HG03175 (cell line): ENCODE measurements around the gene MGAT4C.
"Not testable (repeated sequence)": the region's sequence is repeated elsewhere in the genome, so short reads cannot be mapped to it uniquely, and the experiment has no call there.

Experiments
- ATAC-seq: cut with Tn5 transposase; IDR thresholded peaks from one replicate; pipeline ENCODE4 v1.9.1; 2021; ENCODE audit warnings: mild to moderate bottlenecking, moderate library complexity; ENCODE audit not compliant: unreplicated experiment

The MGAT4C gene

GRCh38 chr12:86138770-86139169, 117.4 kb downstream of the MGAT4C start:
- ATAC-seq, result no peak

- no peak for ATAC-seq
Observed at GRCh38 chr12:86137936-86138335, 118.3 kb downstream of the MGAT4C start.

GRCh38 chr12:86134561-86134960, 121.6 kb downstream of the MGAT4C start:
- no peak for ATAC-seq

- ATAC-seq, result not testable (repeated sequence)
Observed at GRCh38 chr12:86126900-86127299, 129.3 kb downstream of the MGAT4C start.

DNA sequence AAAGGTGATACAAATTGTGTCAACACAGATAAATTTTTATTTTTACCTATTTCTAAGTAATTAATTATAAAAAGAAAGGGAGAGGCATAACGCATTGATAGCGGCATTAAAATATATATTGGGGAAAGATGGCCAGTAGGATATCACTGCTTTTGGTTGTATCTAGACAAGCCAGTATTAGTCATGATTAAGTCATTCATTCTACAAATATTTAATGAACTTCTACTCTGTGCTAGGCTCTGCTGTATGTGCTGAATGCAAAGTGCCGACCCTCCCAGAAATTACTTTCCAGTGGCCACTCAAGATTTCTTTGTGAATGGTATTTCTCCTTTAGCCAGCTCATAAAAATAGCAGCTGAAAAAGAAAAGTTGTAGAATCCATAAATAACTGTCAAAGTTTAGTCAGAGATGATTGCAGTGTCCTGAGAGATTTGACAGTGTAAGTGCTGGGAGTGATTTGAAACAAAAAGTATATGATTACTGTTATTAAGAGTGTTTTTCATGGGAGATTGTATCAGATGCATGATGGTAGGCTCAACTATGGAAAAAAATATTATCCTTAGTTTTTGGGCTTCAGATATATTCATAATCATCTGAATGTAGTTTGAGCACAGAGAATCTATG, 133.2 kb downstream of the MGAT4C start:
- ATAC-seq, result no peak

GRCh38 chr12:86118161-86118560, 138.0 kb downstream of the MGAT4C start:
- no peak for ATAC-seq

DNA sequence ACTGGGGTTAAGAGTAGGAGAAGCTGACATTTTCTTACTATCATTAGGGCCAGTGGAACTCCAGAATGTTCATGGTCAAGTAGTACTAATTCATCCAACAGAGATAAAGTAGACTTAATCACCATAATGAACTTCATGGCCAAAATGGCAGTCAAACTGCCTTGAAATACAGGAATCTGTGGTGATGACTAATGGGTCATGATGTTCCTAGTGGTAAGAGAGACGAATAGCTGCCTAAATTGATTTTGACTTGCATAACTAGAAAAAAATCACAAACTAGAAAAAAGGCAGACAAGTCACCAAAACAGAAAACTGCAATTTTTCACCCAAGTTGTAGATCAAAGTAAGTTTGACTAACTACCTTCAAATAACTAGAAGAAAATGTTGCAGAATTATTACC, 138.5 kb downstream of the MGAT4C start:
- ATAC-seq, result no peak

DNA sequence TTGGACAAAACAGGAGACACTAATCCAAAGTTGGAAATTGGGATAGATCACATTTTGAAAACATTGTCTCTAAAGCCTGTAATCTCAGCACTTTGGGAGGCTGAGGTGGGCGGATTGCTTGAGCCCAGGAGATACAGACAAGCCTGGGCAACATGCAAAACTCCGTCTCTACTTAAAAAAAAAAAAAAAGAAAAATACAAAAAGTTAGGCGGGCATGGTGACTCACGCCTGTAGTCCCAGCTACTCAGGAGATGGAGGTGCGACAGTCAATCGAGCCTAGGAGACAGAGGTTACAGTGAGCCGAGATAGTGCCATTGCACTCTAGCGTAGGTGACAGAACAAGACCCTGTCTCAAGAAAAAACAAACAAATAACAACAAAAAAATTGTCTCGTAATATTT, 152.1 kb downstream of the MGAT4C start:
- no peak for ATAC-seq

DNA sequence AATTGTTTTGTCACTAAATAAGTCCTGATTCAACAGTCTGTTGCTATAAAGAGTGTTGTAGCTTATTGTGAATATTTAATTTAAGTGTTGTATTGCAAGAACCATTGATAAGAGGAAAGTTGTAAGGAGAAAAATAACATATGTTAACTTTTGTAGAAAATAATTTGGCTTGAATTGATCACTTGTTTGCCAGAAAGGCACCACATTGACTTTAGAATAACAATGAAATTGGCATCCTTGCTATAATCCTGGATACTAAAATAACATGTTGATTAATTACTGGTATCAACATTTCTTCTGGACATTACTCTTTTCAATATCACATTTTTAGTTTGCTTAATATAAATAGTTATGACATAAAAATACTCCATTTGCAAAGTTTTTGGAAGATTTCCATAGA, 159.0 kb downstream of the MGAT4C start:
- ATAC-seq, result no peak

GRCh38 chr12:86091681-86092080, 164.5 kb downstream of the MGAT4C start:
- no peak for ATAC-seq

- ATAC-seq, result no peak
Observed at GRCh38 chr12:86081843-86082242, 174.3 kb downstream of the MGAT4C start.

DNA sequence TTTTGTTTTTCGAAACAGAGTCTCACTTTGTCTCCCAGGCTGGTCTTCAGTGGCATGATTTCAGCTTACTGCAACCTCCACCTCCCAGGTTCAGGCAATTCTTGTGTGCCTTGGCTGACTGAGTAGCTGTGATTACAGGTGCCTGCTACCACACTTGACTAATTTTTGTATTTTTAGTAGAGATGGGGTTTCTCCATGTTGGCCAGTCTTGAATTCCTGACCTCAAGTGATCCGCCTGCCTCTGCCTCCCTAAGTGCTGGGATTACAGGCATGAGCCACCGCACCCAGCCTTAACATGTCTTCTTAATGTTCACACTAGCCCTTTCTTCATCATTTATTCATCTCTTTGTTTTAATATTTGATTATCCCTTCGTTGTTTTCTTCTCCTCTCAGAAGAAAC, 197.1 kb downstream of the MGAT4C start:
- ATAC-seq, result not testable (repeated sequence)

- ATAC-seq, result no peak
Observed at GRCh38 chr12:86057092-86057845, 198.9 kb downstream of the MGAT4C start.

- ATAC-seq, result no peak
Observed at GRCh38 chr12:86052921-86053320, 203.3 kb downstream of the MGAT4C start.

GRCh38 chr12:86050010-86050409, 206.2 kb downstream of the MGAT4C start:
- no peak for ATAC-seq

GRCh38 chr12:86044396-86044795, 211.8 kb downstream of the MGAT4C start:
- ATAC-seq, result no peak

DNA sequence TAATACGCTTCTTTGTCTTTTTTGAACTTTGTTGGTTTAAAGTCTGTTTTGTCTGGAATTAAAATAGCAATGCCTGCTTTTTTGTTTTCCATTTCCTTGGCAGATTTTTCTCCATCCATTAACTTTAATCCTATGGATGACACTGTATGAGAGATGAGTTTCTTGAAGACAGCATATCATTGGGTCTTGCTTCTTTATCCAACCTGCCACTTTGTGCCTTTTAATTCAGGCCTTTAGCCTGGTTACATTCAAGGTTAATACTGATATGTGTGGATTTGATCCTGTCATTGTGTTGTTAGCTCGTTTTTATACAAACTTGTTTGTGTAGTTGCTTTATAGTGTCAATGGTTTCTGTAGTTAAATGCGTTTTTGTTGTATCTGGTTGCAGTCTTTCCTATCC, 214.1 kb downstream of the MGAT4C start:
- ATAC-seq, result no peak

DNA sequence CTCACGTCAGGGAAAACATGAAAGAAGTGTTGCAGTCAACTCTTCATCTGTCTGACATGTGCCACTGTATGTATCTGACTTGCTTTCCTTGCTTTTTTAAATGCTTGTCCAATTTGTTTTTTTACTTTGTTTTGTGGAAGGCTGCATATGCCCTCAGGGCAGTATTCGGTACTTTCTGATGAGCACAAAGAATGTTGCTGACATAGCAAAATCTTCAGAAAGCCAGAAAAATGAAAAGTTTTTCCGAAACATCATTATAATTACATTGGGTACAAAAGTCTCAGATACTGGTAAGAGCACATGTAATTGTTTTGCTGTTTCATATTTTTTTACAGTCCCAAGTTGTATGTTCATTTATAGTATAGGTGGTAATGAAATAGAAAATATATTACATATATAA, 237.8 kb downstream of the MGAT4C start:
- no peak for ATAC-seq

DNA sequence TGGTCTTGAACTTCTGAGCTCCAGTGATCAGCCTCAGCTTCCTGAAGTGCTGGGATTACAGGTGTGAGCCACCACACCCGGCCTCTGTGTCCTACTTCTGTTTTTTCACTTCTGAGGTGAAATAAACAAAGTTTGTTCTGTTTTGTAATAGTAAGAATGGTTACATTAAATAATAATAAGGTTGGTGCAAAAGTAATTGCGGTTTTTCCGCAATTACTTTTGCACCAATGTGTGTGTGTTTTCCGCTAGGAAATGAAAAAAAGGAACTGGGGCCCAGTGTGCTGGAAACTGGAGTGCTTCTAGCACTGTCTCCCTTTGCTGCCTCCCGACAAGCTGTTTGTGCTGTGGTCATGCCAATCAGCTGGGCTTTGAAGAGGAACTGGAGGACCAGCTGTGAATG, 241.2 kb downstream of the MGAT4C start:
- no peak for ATAC-seq

DNA sequence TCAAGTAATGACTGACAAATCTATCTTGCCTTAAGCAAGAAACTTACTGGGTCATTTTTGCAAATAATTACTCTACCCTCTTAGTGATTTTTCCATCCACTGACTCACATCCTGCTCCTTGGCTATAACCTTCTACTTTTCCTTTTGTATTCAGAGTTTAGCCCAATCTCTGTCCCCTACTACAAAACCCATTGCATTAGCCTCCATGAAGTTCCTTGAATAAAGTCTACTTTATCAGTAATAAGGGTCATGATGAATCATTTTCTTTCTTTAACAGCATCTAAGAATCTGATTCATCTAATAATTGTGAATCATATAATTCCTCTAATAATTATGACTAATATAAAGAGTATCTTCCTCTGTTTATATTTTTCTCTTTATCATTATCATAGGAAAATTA, 249.5 kb downstream of the MGAT4C start:
- no peak for ATAC-seq

DNA sequence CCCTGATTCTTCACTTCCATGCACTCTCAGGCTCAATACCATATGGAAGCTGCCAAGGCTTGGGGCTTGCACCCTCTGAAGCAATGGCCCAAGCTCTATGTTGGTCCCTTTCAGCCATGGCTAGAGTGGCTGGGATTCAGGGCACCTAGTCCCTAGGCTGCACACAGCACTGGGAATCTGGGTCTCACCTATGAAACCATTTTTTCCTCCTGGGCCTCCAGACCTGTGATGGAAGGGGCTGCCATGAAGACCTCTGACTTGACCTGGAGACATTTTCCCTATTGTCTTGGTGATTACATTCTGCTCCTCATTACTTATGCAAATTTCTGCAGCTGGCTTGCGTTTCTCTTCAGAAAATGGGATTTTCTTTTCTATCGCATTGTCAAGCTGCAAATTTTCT, 258.1 kb downstream of the MGAT4C start:
- no peak for ATAC-seq

DNA sequence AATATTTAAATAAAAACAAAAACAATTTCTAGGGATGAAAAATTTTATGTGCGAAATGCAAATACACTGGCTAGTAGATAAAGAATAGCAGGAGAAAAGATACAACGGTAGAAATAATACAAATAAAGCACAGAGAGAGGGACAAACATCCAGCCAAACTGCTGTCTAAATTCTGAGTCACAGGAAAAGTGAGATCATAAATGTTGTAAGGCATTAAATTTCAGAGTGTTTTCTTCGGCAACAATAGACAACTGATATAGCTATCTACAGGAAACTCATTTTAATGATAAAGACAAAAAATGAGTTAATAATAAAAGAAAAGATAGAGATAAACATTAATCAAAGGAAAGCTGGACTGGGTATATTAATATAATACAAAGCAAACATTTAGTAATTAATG, 259.9 kb downstream of the MGAT4C start:
- no peak for ATAC-seq

- ATAC-seq, result no peak
Observed at GRCh38 chr12:85993746-85994145, 262.4 kb downstream of the MGAT4C start.
